Fibroblast of the aortic adventitia (primary cell): ENCODE data around the gene NKD2. TPM values are rescaled to one million over a fixed set of nuclear protein-coding genes. Genes with fewer than 3 reads are reported as not detected.

ENCODE experiments used
- DNase-seq: peaks from one replicate; pipeline ENCODE4 v3.0.0-alpha.2; 2010; ENCODE audit warnings: low read depth
- H3K4me3 ChIP-seq: 2 replicates; pipeline ENCODE4 v1.5.1; 2011; ENCODE audit warnings: low read depth, mild to moderate bottlenecking, control low read depth, low read length, moderate library complexity
- CTCF ChIP-seq: IDR thresholded peaks from 2 replicates; pipeline ENCODE4 v1.5.1; 2011; ENCODE audit warnings: mild to moderate bottlenecking, low read length, control low read depth, inconsistent platforms; ENCODE audit not compliant: insufficient read depth
- total RNA-seq: library from RNA; depleted of rRNA; stranded (reverse); fragments of >200 nt; gene quantifications from 2 replicates; pipeline ENCODE4 v1.2.3, GENCODE V29; 2012; ENCODE audit warnings: low replicate concordance

NKD2 gene
- total RNA-seq, 1 donor = 0.81 TPM

- no peak overlapping the region for H3K4me3 ChIP-seq
- DNase-seq = no peak
- TF ChIP-seq CTCF = no peak
Observed at GRCh38 chr5:1066676-1067075, 58.1 kb downstream of the NKD2 start.

- H3K4me3 ChIP-seq = no peak overlapping the region
- TF ChIP-seq CTCF = no peak
- no peak for DNase-seq
Observed at GRCh38 chr5:1067141-1068121, 58.8 kb downstream of the NKD2 start.

- no peak for DNase-seq
- H3K4me3 ChIP-seq = no peak overlapping the region
- TF ChIP-seq CTCF = no peak
Observed at GRCh38 chr5:1068204-1068894, 59.7 kb downstream of the NKD2 start.

GRCh38 chr5:1068895-1069719 is 60.5 kb downstream of the NKD2 start:
- TF ChIP-seq CTCF = no peak
- no peak overlapping the region for H3K4me3 ChIP-seq
- DNase-seq = no peak

GRCh38 chr5:1069720-1070088 is 61.1 kb downstream of the NKD2 start:
- DNase-seq = no peak
- TF ChIP-seq CTCF = no peak
- no peak overlapping the region for H3K4me3 ChIP-seq
